GM18502 (cell line): ENCODE results near the gene ADAMTS20.

Source experiments
- ATAC-seq: cut with Tn5 transposase; IDR thresholded peaks from one replicate; pipeline ENCODE4 v1.9.1; 2021; ENCODE audit warnings: mild to moderate bottlenecking; ENCODE audit not compliant: unreplicated experiment, poor library complexity

The ADAMTS20 gene

GRCh38 chr12:43318021-43318420, 234.0 kb downstream of the ADAMTS20 start:
- no peak for ATAC-seq

DNA sequence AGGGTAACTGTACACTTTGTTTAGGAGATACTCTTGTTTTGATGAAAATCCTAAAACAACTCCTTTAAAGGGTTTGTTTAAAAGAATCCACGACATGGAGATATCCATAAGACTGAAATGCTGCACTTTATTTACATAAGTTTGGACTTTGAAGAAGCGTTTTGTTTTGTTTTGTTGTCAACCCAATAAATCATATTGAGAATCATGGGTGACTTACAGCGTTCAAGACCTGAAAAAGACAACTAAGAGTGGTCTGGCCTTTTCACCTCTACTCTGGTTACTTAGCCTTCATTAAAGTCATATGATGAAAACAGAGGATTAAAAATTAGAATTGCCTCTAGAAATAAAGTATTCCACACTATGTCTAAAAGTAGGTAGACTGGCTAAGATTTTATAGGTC, 234.8 kb downstream of the ADAMTS20 start:
- ATAC-seq, result no peak

DNA sequence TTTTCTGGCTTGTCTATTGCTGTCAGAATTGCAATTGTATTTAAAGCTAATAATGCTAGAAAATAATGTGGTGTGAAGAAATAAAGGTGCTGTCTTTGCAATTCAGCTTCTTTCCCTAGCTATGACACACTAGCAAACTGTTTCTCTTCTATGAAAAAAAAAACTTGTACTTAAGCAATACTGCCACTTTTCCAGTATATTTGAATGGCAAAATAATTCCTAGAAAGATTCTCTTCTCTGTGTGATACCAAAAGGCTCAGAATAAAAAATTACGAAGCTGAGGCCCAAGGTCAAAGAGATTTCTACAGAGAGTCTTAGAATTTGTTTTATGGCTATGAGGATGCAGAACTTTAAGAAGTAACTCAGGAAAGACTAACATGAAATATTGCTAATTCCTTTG, 235.5 kb downstream of the ADAMTS20 start:
- ATAC-seq, result no peak

DNA sequence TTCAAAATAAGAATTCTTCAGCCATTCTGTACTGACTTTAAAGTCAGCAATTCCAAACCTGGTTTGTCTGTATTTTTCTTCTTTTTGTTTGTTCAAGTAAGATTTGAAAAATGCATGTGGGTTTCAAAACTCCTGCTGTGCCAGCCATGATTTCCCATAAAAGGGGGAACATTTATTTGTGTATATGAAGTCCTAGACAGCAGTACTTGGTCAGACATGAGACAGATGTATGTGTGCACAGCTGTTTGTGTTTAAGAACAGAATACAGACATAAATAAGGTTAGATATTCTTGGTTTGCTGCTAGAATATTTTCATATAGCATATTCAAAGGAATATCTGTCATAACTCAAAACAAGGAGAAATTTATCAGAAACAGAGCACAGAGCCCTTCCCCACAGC, 236.0 kb downstream of the ADAMTS20 start:
- no peak for ATAC-seq

- no peak for ATAC-seq
Measured at GRCh38 chr12:43312991-43313505, 239.0 kb downstream of the ADAMTS20 start.

GRCh38 chr12:43310596-43310995, 241.4 kb downstream of the ADAMTS20 start:
- no peak for ATAC-seq

- no peak for ATAC-seq
Measured at GRCh38 chr12:43309959-43310358, 242.0 kb downstream of the ADAMTS20 start.

DNA sequence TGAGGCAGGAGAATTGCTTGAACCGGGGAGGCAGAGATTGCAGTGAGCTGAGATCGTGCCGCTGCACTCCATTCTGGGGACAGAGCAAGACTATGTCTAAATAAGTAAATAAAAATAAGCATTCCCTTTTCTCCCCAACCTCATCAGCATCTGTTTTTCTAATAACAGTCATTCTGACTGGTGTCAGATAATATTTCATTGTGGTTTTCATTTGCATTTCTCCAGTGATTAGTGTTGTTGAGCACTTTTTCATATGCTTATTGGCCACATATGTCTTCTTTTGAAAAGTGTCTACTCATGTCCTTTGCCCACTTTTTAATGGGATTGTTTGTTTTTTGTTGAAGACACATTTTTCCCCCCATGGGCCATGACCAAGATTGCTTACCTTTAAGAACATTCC, 243.2 kb downstream of the ADAMTS20 start:
- no peak for ATAC-seq

- ATAC-seq, result no peak
Measured at GRCh38 chr12:43307126-43307525, 244.9 kb downstream of the ADAMTS20 start.

- no peak for ATAC-seq
Measured at GRCh38 chr12:43306066-43306465, 245.9 kb downstream of the ADAMTS20 start.

DNA sequence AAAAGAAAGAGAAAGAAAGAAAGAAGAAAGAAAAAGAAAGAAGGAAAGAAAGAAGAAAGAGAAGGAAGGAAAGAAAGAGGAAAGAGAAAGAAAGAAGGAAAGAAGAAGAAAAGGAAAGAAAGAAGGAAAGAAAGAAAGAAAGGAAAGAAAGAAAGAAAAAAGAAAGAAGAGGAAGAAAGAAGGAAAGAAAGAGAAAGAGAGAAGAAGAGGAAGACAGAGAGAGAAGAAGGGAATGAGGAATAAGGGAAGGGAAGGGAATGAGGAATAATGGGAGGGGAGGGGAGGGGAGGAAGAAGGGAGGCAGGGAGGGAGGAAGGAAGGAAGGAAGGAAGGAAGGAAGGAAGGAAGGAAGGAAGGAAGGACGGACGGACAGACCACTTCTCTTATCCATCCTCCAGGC, 246.9 kb downstream of the ADAMTS20 start:
- no peak for ATAC-seq
